Activated T-helper 1 cell treated with anti-CD3 and anti-CD28 coated beads, Interleukin-12 subunit alpha, Interleukin-12 subunit beta, Interleukin-2, Interleukin-4 antibody, amounts not matched to agents 30 ng/mL and 10 ng/mL and 1 ng/mL, durations not matched to agents 14 hours and 24 hours and 36 hours (primary cell): ENCODE measurements around the gene HDAC9. TPM values are rescaled to one million over a fixed set of nuclear protein-coding genes. Genes with fewer than 3 reads are reported as not detected.

ENCODE experiments used
- DNase-seq: peaks from one replicate; pipeline ENCODE4 v3.0.0; 2021; ENCODE audit warnings: low spot score
- H3K27ac Mint-ChIP-seq: one replicate; pipeline ENCODE4 v1.8.0; 2021; ENCODE audit warnings: mild to moderate bottlenecking, mixed read lengths
- H3K27me3 Mint-ChIP-seq: one replicate; pipeline ENCODE4 v1.8.0; 2022; ENCODE audit warnings: mild to moderate bottlenecking, moderate library complexity, mixed read lengths; ENCODE audit not compliant: insufficient read depth
- H3K36me3 Mint-ChIP-seq: one replicate; pipeline ENCODE4 v1.8.0; 2021; ENCODE audit warnings: low read depth, mixed read lengths
- H3K4me1 Mint-ChIP-seq: one replicate; pipeline ENCODE4 v1.8.0; 2021; ENCODE audit warnings: low read depth, mixed read lengths
- H3K4me3 Mint-ChIP-seq: one replicate; pipeline ENCODE4 v1.8.0; 2021; ENCODE audit warnings: mild to moderate bottlenecking, moderate library complexity, mixed read lengths
- H3K9me3 Mint-ChIP-seq: one replicate; pipeline ENCODE4 v1.8.0; 2021; ENCODE audit warnings: mixed read lengths
- intact Hi-C: fragments of 100-400 bp; cut with micrococcal nuclease; formaldehyde crosslinking; loops from one replicate; pipeline ENCODE4 v1.15.1; 2024
- total RNA-seq: library from RNA; stranded (reverse); gene quantifications from 2 replicates; pipeline ENCODE4 v1.2.3, GENCODE V29; 2022

HDAC9 gene
- total RNA-seq, 1 donor from 2014 or later = 0.86 TPM

- Mint-ChIP-seq H3K9me3 (no peaks in the 10 kb centered on the region), H3K27me3 (no peaks in the 10 kb centered on the region), H3K4me3 (no peak overlapping the region), H3K27ac (no peak overlapping the region), H3K36me3 (no peaks in the 10 kb centered on the region), H3K4me1 (no peaks in the 10 kb centered on the region)
- intact Hi-C loops = no loop called here
- DNase-seq = no peak
Measured at GRCh38 chr7:18520450-18521235, 25.1 kb downstream of the HDAC9 start.

DNA sequence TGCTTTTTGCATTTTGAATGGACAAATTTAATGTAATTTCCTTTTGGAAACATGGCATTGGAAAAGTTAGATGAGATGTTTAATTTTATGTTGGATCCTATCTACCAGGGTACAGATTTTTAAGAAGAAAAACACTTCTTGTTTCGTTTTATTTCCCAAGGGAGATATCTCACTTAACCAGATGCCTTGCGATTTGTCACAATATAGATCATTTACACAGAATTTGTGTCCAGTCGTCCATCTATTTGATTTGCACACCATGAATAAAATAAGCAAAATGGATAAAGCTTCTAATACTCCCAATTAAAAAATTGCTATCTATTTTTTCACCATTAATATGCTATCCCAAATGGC is 25.7 kb downstream of the HDAC9 start:
- H3K9me3 Mint-ChIP-seq = no peaks in the 10 kb centered on the region
- H3K4me3 Mint-ChIP-seq = no peak overlapping the region
- intact Hi-C loops = no loop called here
- H3K4me1 Mint-ChIP-seq = no peaks in the 10 kb centered on the region
- H3K27me3 Mint-ChIP-seq = no peaks in the 10 kb centered on the region
- H3K27ac Mint-ChIP-seq = no peak overlapping the region
- no peaks in the 10 kb centered on the region for H3K36me3 Mint-ChIP-seq
- no peak for DNase-seq

- intact Hi-C loops = loop anchor here (1.0 kb wide), 2 partner anchors 16 to 117 kb away; no protein-coding TSS in a partner anchor
- peak overlapping the region; percentile 37 for H3K27ac Mint-ChIP-seq
- no peak overlapping the region for H3K4me3 Mint-ChIP-seq
- DNase-seq = no peak
- H3K36me3 Mint-ChIP-seq = no peaks in the 10 kb centered on the region
- H3K9me3 Mint-ChIP-seq = no peaks in the 10 kb centered on the region
- H3K27me3 Mint-ChIP-seq = no peaks in the 10 kb centered on the region
- no peaks in the 10 kb centered on the region for H3K4me1 Mint-ChIP-seq
Measured at GRCh38 chr7:18521945-18522566, 26.5 kb downstream of the HDAC9 start.

DNA sequence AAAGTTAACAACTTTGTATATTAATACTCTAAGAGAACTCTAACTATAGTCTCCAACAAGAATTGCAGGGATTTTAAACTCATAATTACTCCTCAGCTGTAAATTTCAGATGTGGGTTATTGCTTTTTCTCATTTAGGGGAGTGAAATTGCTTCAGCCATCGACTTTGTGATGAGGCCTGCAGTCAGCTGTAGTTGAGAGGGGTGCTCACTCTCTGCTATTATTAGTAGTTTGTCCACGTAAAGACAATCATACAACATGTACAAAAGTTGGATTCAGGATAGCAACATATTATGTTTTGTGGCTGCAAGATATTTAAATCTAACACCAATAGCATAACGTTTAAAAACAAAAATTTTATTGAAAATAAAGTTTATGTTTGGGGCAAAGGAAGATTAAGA is 28.7 kb downstream of the HDAC9 start:
- intact Hi-C loops = no loop called here
- Mint-ChIP-seq H3K27me3 (no peaks in the 10 kb centered on the region), H3K36me3 (no peaks in the 10 kb centered on the region), H3K4me1 (no peaks in the 10 kb centered on the region), H3K9me3 (no peaks in the 10 kb centered on the region), H3K27ac (no peak overlapping the region), H3K4me3 (no peak overlapping the region)
- no peak for DNase-seq

DNA sequence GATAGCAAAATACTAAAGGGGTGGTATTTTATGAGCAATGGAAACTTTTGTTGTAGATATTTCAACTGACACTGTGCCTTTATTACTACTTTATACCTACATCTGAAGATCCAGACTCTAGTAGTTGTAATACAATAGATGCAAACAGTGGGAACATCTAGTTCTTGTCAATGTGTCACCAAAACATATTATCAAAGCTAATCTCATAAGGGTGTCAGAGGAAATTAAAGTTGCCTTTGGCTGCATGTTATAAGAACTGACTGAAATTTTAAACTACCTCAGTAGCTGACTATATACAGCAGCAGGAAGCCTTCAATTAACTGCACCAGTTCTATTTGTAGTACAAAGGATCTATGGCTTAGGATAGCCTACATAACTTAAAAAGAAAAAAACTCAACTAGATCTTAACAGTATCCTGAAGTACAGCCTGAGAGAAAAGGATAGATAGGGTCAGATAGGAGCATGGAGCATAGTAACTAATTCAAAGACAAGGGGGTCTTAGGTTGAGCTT is 30.9 kb downstream of the HDAC9 start:
- Mint-ChIP-seq H3K27ac (no peak overlapping the region), H3K36me3 (no peaks in the 10 kb centered on the region), H3K9me3 (no peaks in the 10 kb centered on the region), H3K4me3 (no peak overlapping the region), H3K27me3 (no peaks in the 10 kb centered on the region), H3K4me1 (no peaks in the 10 kb centered on the region)
- intact Hi-C loops = no loop called here
- DNase-seq = no peak

DNA sequence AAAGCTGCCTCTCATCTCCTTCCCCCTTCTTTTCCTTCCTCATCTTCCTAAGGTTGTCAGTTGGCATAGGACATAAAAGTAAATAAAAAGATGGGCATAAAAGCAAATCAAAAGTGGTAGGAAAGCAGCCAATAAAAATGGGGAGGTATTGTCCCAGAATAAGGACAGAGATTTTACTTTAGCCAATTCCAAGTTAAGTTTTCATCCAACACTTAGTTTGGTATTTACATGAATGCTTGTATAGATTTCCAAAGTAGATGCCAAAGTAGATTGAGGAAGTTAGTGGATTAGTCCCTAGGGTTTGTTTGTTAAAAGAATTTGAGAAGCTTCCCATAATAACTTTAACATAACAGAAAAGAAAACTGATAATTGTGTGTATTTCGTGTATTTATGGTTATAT is 33.7 kb downstream of the HDAC9 start:
- no peaks in the 10 kb centered on the region for H3K27me3 Mint-ChIP-seq
- no peak overlapping the region for H3K27ac Mint-ChIP-seq
- H3K36me3 Mint-ChIP-seq = no peaks in the 10 kb centered on the region
- no peak overlapping the region for H3K4me3 Mint-ChIP-seq
- intact Hi-C loops = no loop called here
- no peaks in the 10 kb centered on the region for H3K4me1 Mint-ChIP-seq
- no peak for DNase-seq
- no peaks in the 10 kb centered on the region for H3K9me3 Mint-ChIP-seq

DNA sequence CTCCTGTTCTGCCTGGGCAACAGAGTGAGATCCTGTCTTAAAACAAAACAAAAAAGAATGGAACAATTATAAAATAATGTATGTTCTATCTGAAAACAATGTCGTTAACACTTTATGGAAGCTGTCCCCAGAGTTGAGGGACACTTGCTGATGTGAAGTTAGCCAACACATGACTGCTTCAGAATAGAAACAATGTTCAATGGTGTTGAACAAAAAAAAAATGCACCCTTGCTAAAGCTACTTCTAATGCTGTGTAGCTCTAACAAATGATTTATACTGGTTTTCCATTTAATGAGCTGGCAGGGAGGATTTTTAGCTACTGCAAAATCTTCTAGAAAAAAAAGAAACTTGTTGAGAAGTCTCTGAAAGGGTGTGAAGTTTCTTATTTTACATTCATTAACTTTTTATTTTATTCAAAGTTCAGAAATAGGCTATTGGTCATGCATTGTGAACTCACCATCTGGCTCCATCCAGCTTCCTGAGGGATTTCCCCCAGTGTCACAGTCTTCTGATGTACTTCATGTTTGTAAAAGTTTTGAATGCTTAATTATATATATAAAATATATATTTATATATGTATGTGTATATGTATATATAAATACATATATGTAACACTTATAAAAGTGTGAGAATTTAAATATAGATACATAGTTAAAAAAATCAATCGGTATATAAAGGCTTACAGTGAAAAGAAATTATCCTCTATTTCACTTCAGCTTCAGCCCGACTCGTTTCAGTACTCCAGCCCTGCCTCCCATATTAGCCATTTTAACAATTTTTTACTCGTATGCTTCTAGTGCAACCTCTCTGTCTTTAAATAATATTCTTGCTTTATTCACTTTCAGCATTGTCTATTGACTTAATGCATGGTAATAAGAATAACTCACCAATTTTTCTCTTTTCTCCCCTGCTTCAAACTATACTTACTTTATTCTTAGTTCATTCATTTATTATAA is 35.0 kb downstream of the HDAC9 start:
- intact Hi-C loops = no loop called here

GRCh38 chr7:18531539-18531938 is 36.0 kb downstream of the HDAC9 start:
- intact Hi-C loops = no loop called here
- H3K27ac Mint-ChIP-seq = no peak overlapping the region
- H3K27me3 Mint-ChIP-seq = no peaks in the 10 kb centered on the region
- H3K4me3 Mint-ChIP-seq = no peak overlapping the region
- no peak for DNase-seq
- no peaks in the 10 kb centered on the region for H3K9me3 Mint-ChIP-seq
- no peaks in the 10 kb centered on the region for H3K36me3 Mint-ChIP-seq
- H3K4me1 Mint-ChIP-seq = no peaks in the 10 kb centered on the region

More for the DNA sequence above, 35.0 kb downstream of the HDAC9 start:
- H3K27ac Mint-ChIP-seq = no peak overlapping the region
- no peaks in the 10 kb centered on the region for H3K27me3 Mint-ChIP-seq
- no peak for DNase-seq
- no peaks in the 10 kb centered on the region for H3K9me3 Mint-ChIP-seq
- H3K36me3 Mint-ChIP-seq = no peaks in the 10 kb centered on the region
- no peaks in the 10 kb centered on the region for H3K4me1 Mint-ChIP-seq
- H3K4me3 Mint-ChIP-seq = no peak overlapping the region

GRCh38 chr7:18532813-18533212 is 37.3 kb downstream of the HDAC9 start:
- Mint-ChIP-seq H3K4me3 (no peak overlapping the region), H3K27ac (no peak overlapping the region), H3K9me3 (no peaks in the 10 kb centered on the region), H3K27me3 (no peaks in the 10 kb centered on the region), H3K36me3 (no peaks in the 10 kb centered on the region), H3K4me1 (no peaks in the 10 kb centered on the region)
- DNase-seq = no peak
- intact Hi-C loops = no loop called here

GRCh38 chr7:18534481-18534880 is 38.9 kb downstream of the HDAC9 start:
- Mint-ChIP-seq H3K4me1 (peaks cover 7% of the 10 kb centered on the region), H3K9me3 (peaks cover 4% of the 10 kb centered on the region), H3K27ac (no peak overlapping the region), H3K36me3 (no peaks in the 10 kb centered on the region), H3K4me3 (no peak overlapping the region), H3K27me3 (no peaks in the 10 kb centered on the region)
- intact Hi-C loops = no loop called here
- DNase-seq = no peak

GRCh38 chr7:18535810-18536415 is 40.4 kb downstream of the HDAC9 start:
- peaks cover 4% of the 10 kb centered on the region for H3K9me3 Mint-ChIP-seq
- H3K4me1 Mint-ChIP-seq = peaks cover 7% of the 10 kb centered on the region
- no peaks in the 10 kb centered on the region for H3K36me3 Mint-ChIP-seq
- intact Hi-C loops = no loop called here
- H3K4me3 Mint-ChIP-seq = no peak overlapping the region
- H3K27me3 Mint-ChIP-seq = no peaks in the 10 kb centered on the region
- H3K27ac Mint-ChIP-seq = no peak overlapping the region
- no peak for DNase-seq

DNA sequence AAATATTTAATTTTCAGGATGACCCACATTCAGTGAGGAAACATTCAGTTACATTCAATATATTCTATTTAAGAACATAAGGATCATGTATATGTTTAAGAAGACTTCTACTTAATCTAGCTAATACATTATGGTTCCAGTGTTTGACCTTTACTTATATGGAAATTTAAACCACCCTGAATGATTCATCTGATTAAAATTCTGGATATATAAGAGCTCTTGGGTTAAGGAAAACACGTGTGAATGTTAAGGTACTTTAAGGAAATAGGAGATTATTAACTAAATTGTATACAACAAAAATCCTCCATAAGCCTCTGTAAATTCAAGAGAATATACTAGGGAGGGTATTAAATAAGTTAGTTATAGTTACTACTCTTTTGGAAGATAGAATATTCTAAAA is 40.9 kb downstream of the HDAC9 start:
- Mint-ChIP-seq H3K4me3 (no peak overlapping the region), H3K4me1 (peaks cover 7% of the 10 kb centered on the region), H3K36me3 (no peaks in the 10 kb centered on the region), H3K27ac (no peak overlapping the region), H3K27me3 (no peaks in the 10 kb centered on the region), H3K9me3 (peaks cover 4% of the 10 kb centered on the region)
- intact Hi-C loops = no loop called here
- DNase-seq = no peak
